H1 (cell line): ENCODE data around the gene FOXN3. TPM values are rescaled to one million over a fixed set of nuclear protein-coding genes. Genes with fewer than 3 reads are reported as not detected.

ENCODE experiments used
- BCL11A ChIP-seq, 2 experiments: IDR thresholded peaks; one replicate each; pipeline ENCODE4 v1.6.1; 2011; ENCODE audit warnings: low read depth in 2 of 2, low read length in 2 of 2, mild to moderate bottlenecking in 2 of 2
- CBX5 ChIP-seq: fragments of 300-800, 300-1000 bp; sonication (generic); IDR thresholded peaks from 2 replicates; pipeline ENCODE4 v1.7.1; 2016; ENCODE audit warnings: antibody characterized with exemption, low read length, low read depth
- HDAC6 ChIP-seq: IDR thresholded peaks from one replicate; pipeline ENCODE4 v1.7.1; 2012; ENCODE audit warnings: low read depth, mild to moderate bottlenecking, inconsistent platforms, low read length, moderate library complexity
- PHF8 ChIP-seq: fragments of 200-600 bp; sonication (generic); conservative IDR thresholded peaks from 2 replicates; pipeline ENCODE4 v1.7.1; 2012; ENCODE audit warnings: low read depth, mild to moderate bottlenecking, inconsistent platforms, low read length, moderate library complexity
- SP1 ChIP-seq: IDR thresholded peaks from 2 replicates; pipeline ENCODE4 v1.6.1; 2011; ENCODE audit warnings: low read depth, low read length
- TEAD4 ChIP-seq: IDR thresholded peaks from 2 replicates; pipeline ENCODE4 v1.6.1; 2012; ENCODE audit warnings: low read depth, low read length, inconsistent platforms, mixed read lengths
- polyA plus RNA-seq, 7 experiments: library from polyadenylated mRNA; depleted of rRNA in 3 of 7; stranded (reverse) in 5 of 7; unstranded in 2 of 7; fragments of >200 nt in 5 of 7; fragments of 200-250 nt in 2 of 7; gene quantifications; 1 replicate in 5 of 7; 2 replicates in 1 of 7; 4 replicates in 1 of 7; pipeline versions ENCODE4 v1.2.1 to v1.2.3, GENCODE V29; 2011 to 2013; ENCODE audit warnings: missing spikeins in 2 of 7, mixed read lengths in 2 of 7
- total RNA-seq: library from RNA; stranded (reverse); fragmentation: NEBNext Ultra II Directional; extraction: Animal tissue kit (Norgen Biotek cat#: 25700); gene quantifications from 2 replicates; pipeline ENCODE4 v1.2.1, GENCODE V29; 2021
- TF ChIP-seq, protein P1 (sequence below): fragments of 300-600 bp; sonication (generic); IDR thresholded peaks from 2 replicates; pipeline ENCODE4 v1.7.1; 2012; ENCODE audit warnings: low read length, moderate library complexity, mild to moderate bottlenecking, inconsistent platforms; ENCODE audit not compliant: insufficient replicate concordance
- TF ChIP-seq, protein P2 (sequence below): IDR thresholded peaks from 2 replicates; pipeline ENCODE4 v1.6.1; 2012; ENCODE audit warnings: low read length, inconsistent platforms

FOXN3 gene
- total and polyA plus RNA-seq, 2 of the 8 experiments (the other 6 are each of a cell fraction or from before 2014, with no cell fraction given): 52.6 to 178 TPM

DNA sequence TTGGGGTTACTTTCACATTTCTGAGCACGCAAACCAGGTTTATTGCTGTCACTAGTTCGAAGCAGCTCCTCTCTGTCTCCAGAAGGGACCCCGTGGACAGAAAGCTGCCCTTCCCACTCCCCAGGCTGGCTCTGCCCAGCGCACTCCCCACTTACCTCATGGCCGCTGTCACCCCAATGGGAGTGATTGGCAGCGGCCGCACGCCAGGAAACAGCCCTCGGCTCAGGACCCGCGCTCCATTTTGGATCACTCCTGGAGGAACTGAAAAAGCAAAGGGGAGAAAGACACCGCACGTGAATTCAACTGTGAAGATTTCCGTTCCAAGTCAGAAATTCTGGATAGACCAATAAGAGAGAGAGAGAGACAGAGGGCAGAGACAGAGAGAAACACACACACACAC, 236.5 kb downstream of the FOXN3 start (continued):
- TF ChIP-seq, protein P1, sequence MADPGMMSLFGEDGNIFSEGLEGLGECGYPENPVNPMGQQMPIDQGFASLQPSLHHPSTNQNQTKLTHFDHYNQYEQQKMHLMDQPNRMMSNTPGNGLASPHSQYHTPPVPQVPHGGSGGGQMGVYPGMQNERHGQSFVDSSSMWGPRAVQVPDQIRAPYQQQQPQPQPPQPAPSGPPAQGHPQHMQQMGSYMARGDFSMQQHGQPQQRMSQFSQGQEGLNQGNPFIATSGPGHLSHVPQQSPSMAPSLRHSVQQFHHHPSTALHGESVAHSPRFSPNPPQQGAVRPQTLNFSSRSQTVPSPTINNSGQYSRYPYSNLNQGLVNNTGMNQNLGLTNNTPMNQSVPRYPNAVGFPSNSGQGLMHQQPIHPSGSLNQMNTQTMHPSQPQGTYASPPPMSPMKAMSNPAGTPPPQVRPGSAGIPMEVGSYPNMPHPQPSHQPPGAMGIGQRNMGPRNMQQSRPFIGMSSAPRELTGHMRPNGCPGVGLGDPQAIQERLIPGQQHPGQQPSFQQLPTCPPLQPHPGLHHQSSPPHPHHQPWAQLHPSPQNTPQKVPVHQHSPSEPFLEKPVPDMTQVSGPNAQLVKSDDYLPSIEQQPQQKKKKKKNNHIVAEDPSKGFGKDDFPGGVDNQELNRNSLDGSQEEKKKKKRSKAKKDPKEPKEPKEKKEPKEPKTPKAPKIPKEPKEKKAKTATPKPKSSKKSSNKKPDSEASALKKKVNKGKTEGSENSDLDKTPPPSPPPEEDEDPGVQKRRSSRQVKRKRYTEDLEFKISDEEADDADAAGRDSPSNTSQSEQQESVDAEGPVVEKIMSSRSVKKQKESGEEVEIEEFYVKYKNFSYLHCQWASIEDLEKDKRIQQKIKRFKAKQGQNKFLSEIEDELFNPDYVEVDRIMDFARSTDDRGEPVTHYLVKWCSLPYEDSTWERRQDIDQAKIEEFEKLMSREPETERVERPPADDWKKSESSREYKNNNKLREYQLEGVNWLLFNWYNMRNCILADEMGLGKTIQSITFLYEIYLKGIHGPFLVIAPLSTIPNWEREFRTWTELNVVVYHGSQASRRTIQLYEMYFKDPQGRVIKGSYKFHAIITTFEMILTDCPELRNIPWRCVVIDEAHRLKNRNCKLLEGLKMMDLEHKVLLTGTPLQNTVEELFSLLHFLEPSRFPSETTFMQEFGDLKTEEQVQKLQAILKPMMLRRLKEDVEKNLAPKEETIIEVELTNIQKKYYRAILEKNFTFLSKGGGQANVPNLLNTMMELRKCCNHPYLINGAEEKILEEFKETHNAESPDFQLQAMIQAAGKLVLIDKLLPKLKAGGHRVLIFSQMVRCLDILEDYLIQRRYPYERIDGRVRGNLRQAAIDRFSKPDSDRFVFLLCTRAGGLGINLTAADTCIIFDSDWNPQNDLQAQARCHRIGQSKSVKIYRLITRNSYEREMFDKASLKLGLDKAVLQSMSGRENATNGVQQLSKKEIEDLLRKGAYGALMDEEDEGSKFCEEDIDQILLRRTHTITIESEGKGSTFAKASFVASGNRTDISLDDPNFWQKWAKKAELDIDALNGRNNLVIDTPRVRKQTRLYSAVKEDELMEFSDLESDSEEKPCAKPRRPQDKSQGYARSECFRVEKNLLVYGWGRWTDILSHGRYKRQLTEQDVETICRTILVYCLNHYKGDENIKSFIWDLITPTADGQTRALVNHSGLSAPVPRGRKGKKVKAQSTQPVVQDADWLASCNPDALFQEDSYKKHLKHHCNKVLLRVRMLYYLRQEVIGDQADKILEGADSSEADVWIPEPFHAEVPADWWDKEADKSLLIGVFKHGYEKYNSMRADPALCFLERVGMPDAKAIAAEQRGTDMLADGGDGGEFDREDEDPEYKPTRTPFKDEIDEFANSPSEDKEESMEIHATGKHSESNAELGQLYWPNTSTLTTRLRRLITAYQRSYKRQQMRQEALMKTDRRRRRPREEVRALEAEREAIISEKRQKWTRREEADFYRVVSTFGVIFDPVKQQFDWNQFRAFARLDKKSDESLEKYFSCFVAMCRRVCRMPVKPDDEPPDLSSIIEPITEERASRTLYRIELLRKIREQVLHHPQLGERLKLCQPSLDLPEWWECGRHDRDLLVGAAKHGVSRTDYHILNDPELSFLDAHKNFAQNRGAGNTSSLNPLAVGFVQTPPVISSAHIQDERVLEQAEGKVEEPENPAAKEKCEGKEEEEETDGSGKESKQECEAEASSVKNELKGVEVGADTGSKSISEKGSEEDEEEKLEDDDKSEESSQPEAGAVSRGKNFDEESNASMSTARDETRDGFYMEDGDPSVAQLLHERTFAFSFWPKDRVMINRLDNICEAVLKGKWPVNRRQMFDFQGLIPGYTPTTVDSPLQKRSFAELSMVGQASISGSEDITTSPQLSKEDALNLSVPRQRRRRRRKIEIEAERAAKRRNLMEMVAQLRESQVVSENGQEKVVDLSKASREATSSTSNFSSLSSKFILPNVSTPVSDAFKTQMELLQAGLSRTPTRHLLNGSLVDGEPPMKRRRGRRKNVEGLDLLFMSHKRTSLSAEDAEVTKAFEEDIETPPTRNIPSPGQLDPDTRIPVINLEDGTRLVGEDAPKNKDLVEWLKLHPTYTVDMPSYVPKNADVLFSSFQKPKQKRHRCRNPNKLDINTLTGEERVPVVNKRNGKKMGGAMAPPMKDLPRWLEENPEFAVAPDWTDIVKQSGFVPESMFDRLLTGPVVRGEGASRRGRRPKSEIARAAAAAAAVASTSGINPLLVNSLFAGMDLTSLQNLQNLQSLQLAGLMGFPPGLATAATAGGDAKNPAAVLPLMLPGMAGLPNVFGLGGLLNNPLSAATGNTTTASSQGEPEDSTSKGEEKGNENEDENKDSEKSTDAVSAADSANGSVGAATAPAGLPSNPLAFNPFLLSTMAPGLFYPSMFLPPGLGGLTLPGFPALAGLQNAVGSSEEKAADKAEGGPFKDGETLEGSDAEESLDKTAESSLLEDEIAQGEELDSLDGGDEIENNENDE: no peak
- TF ChIP-seq HDAC6 (no peak), BCL11A (IDR thresholded peaks at IDR 0.05; ENCODE audit: low read depth in 2 of 2, low read length in 2 of 2) (no peak), CBX5 (no peak), PHF8 (no peak), SP1 (no peak), TEAD4 (no peak)
- TF ChIP-seq, protein P2, sequence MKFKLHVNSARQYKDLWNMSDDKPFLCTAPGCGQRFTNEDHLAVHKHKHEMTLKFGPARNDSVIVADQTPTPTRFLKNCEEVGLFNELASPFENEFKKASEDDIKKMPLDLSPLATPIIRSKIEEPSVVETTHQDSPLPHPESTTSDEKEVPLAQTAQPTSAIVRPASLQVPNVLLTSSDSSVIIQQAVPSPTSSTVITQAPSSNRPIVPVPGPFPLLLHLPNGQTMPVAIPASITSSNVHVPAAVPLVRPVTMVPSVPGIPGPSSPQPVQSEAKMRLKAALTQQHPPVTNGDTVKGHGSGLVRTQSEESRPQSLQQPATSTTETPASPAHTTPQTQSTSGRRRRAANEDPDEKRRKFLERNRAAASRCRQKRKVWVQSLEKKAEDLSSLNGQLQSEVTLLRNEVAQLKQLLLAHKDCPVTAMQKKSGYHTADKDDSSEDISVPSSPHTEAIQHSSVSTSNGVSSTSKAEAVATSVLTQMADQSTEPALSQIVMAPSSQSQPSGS: no peak
